Neutrophil (primary cell): Measurements from ENCODE around the gene PDZK1.
"Not testable (repeated sequence)": the region's sequence is repeated elsewhere in the genome, so short reads cannot be mapped to it uniquely, and the experiment has no call there.

ENCODE experiments used
- H3K27ac ChIP-seq: fragments of 200-600 bp; sonication (generic); 2 replicates; pipeline ENCODE4 v1.5.1; 2016; ENCODE audit warnings: mild to moderate bottlenecking, moderate library complexity
- H3K27me3 ChIP-seq: fragments of 200-600 bp; sonication (generic); 2 replicates; pipeline ENCODE4 v1.6.0; 2016; ENCODE audit warnings: mild to moderate bottlenecking
- H3K36me3 ChIP-seq: fragments of 200-600 bp; sonication (generic); 2 replicates; pipeline ENCODE4 v1.5.1; 2017
- H3K4me1 ChIP-seq, 2 experiments: fragments of 200-600 bp in 1 of 2; sonication (generic) in 1 of 2; 1 replicate in 1 of 2; 2 replicates in 1 of 2; pipeline versions ENCODE4 v1.5.1 to v1.6.1; 2013 to 2016; ENCODE audit warnings: low read depth in 1 of 2, low read length in 1 of 2, mild to moderate bottlenecking in 1 of 2, moderate library complexity in 1 of 2; ENCODE audit not compliant: control insufficient read depth in 1 of 2, insufficient read depth in 1 of 2
- H3K4me3 ChIP-seq, 2 experiments: fragments of 200-600 bp in 1 of 2; sonication (generic) in 1 of 2; 1 replicate in 1 of 2; 2 replicates in 1 of 2; pipeline ENCODE4 v1.5.1; 2013 to 2016; ENCODE audit warnings: low read depth in 1 of 2, low read length in 1 of 2, mild to moderate bottlenecking in 1 of 2, moderate library complexity in 1 of 2
- H3K9me3 ChIP-seq: fragments of 200-600 bp; sonication (generic); 2 replicates; pipeline ENCODE4 v1.5.1; 2016
- CTCF ChIP-seq: fragments of 200-600 bp; sonication (generic); IDR thresholded peaks from 2 replicates; pipeline ENCODE4 v1.5.1; 2016; ENCODE audit warnings: antibody characterized with exemption

Gene PDZK1

GRCh38 chr1:145720878-145721671, 13.9 kb upstream of the PDZK1 start:
- Histone ChIP-seq H3K27ac (no peak overlapping the region), H3K27me3 (peaks cover 29% of the 10 kb centered on the region), H3K9me3 (no peaks in the 10 kb centered on the region), H3K36me3 (no peaks in the 10 kb centered on the region), H3K4me3 (peak overlapping the region in 1 of 2 experiments; percentile 34), H3K4me1 (peaks cover 6 to 11% of the 10 kb centered on the region in 2 experiments)
- peak; percentile 83 for TF ChIP-seq CTCF

GRCh38 chr1:145720556-145720877, 13.3 kb upstream of the PDZK1 start:
- Histone ChIP-seq H3K9me3 (no peaks in the 10 kb centered on the region), H3K4me3 (no peak overlapping the region)

GRCh38 chr1:145719230-145720079, 12.3 kb upstream of the PDZK1 start, which contains the start of gene CD160:
Gene CD160 (plus strand): TSS chr1:145719499. CDS start chr1:145728328, 8,829 bp downstream.
- H3K4me1 ChIP-seq: peaks cover 6 to 11% of the 10 kb centered on the region in 2 experiments
- no peak within 1 kb of the TSS for H3K4me3 ChIP-seq
- H3K27me3 ChIP-seq: peaks cover 29% of the 10 kb centered on the region
- TF ChIP-seq CTCF: no peak
- H3K9me3 ChIP-seq: no peaks in the 10 kb centered on the region
- no peak within 1 kb of the TSS for H3K27ac ChIP-seq
- no peaks in the 10 kb centered on the region for H3K36me3 ChIP-seq

More at GRCh38 chr1:145720556-145720877, 13.3 kb upstream of the PDZK1 start:
- Histone ChIP-seq H3K27ac (no peak overlapping the region), H3K4me1 (peaks cover 6 to 11% of the 10 kb centered on the region in 2 experiments), H3K27me3 (peaks cover 29% of the 10 kb centered on the region), H3K36me3 (no peaks in the 10 kb centered on the region)
- TF ChIP-seq CTCF: no peak

- not testable (repeated sequence) for H3K36me3 ChIP-seq, H3K27ac ChIP-seq, H3K4me3 ChIP-seq, H3K9me3 ChIP-seq
- Histone ChIP-seq H3K4me1 (peaks cover 6 to 11% of the 10 kb centered on the region in 2 experiments), H3K27me3 (peaks cover 29% of the 10 kb centered on the region)
Measured at GRCh38 chr1:145718465-145718864, 11.3 kb upstream of the PDZK1 start.

- Histone ChIP-seq H3K4me3 (no peak overlapping the region), H3K36me3 (no peaks in the 10 kb centered on the region), H3K27ac (no peak overlapping the region), H3K4me1 (peaks cover 6 to 11% of the 10 kb centered on the region in 2 experiments), H3K27me3 (peaks cover 29% of the 10 kb centered on the region), H3K9me3 (no peaks in the 10 kb centered on the region)
- TF ChIP-seq CTCF: no peak
Measured at GRCh38 chr1:145717833-145718232, 10.7 kb upstream of the PDZK1 start.
